NCI-H510A (cell line): ENCODE data around the gene SEC31B.

Source experiments
- DNase-seq: peaks from one replicate; lab custom pipeline; 2025; lab: John Stamatoyannopoulos, UW

Gene SEC31B

DNA sequence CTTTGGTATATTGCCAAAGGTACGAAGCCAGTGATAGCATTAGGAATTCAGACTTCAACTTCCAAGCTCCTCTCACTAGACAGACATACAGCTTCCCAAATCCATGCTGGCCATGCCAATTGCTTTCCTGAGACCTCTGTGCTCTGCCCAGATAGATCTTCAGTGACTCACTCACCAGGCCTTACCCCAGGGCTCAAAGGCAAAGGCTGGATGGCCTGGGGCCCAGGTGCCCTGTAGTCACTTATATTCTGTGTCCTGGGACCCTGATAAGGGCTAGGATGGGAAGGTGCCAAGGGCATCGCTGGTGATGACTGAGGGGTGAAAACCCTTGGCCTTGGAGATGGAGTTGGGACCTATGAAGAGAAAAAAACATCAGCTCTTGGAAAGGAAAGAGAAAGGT is 29.1 kb downstream of the SEC31B start:
- no peak for DNase-seq

DNA sequence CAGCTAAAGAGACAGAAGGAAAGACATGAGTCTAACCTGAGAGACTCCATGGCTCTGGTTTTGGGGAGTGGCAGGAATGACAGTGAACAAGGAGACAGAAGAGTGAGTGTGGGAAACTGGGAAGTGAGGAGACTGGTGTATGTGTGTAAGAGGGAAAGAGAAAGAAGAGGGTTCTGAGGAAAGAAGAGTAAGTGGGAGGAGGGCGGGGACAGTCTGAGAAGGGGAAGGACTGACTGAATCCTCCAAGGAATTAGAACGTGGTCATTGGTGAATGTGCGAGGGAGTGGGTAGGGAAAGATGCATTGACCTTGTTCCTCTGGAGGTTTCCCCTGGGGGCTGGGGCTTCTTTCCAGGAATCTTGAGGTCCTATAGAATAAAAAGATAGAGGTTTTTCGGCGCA is 30.3 kb downstream of the SEC31B start:
- DNase-seq = no peak

DNA sequence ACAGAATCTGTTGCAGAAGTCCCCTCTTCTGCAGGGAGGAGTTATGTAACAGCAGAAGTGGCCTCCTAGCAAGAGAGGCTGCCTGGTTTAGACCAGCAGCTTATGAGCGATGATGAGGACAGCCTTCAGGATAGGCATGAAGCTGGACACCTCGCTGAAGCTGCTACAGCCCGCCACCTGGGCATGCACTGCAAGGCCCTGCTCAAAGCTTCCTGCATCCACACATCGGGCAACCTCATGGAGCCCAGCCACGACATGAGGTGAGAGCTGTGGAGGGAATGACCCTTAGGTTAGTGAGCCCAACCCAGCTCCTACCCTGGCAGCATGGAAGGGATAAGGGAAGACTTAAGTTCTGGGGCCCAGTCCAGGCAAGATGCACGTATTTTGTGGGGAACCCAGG is 32.1 kb downstream of the SEC31B start:
- DNase-seq = no peak

DNA sequence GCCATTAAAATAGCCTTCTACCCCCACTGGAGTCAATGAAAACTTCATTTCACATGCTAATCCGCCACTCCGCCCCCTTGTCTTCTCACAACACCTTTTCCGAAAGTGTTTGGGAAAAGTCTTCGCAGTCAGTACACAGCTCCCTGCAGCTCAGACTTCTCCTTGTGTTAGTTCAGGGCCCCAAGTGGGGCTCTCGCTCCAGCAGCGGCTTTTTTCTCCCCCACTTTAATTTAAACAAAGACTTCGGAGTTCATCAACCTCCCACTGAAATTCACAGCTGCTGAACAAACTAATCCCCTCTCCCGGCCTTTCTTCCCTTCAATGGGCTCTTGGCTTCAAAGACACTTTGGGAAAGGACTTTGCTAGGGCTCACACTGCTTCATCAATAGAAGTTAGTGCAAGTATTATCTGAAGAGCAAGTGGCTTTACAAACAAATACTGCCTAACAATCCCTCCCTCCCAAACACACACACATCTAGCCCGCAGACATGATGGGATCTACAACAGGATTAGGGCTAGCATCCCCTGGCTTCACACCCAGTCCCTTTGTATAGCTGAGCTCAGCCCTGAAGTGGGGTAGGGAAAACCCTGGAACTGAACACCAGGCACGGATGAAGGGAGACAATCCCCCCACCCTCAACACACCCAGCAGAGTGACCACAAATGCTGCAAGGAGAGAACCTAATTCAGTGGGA is 33.7 kb downstream of the SEC31B start:
- no peak for DNase-seq

DNA sequence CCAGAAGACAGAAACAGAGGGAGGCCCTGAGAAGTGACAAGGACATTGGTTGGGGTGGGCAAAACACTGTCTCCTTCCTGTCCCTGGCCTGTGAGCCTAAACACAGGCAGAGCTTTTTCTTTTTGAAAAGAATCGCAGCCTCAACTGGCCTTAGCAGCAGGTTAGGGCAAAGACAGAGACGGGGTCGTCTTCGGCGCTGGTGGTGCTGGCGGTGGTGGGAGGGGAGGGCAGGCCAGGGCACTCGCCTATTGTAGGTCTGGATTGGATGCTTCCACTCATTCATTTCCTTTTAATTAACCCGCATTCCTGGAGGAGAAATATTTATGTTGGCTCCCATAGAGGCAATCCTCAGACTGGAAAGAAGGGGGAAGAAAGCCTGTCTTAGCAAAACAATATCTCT is 34.3 kb downstream of the SEC31B start:
- DNase-seq = no peak

DNA sequence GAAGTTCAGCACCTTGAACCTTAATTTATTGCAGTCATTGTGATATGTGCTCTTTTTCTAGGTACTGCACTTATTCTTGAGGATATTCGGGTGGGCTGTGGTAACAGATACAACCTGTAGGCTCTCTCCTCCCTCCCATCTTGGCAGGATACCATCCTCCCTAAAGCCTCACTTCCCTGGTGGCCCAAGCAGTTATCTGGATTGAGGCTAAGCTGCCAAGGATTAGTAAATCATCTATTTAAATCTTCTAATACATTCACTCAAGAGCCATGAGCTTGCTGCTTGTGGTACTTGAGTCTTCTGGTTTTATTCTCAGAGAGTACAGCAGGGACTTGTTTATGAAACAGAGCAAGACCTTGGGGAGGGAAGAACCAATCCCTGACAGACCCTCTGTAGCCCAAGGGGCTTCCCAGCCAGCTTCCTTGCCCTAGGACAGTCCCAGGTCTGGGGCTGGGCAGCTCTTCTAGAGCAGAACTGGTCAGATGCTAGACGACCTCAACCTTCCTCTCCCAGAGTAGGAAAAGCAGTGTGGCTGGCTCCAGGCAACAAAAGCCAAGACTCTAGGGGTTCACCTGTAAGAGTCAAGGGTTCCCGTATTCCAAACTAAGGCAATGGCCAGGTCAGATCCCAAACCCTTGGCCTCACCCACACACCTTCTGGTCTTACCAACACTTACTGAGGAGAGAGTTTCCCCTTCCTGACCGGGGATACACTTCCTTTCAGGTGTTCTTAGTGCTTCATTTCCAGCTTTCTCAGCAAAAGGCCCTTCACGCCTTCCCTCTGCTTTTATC is 35.6 kb downstream of the SEC31B start:
- no peak for DNase-seq

DNA sequence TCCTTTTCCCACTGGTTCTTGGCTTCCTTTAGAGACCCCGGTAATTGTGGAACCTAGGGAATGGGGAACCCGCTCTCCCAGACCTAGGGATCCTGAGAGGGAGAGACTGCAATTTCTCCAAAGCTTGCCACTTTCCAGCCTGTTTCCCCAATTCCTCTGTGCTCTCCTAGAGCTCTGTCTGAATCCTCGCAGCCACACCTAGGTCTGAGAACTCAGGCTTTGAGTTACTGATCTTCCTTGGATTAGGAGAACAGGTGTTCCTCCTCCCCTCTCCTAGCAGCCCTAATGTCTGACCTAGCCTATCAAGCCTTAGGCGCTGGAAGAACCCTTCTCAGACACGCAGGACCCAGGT is 36.9 kb downstream of the SEC31B start:
- DNase-seq = no peak

DNA sequence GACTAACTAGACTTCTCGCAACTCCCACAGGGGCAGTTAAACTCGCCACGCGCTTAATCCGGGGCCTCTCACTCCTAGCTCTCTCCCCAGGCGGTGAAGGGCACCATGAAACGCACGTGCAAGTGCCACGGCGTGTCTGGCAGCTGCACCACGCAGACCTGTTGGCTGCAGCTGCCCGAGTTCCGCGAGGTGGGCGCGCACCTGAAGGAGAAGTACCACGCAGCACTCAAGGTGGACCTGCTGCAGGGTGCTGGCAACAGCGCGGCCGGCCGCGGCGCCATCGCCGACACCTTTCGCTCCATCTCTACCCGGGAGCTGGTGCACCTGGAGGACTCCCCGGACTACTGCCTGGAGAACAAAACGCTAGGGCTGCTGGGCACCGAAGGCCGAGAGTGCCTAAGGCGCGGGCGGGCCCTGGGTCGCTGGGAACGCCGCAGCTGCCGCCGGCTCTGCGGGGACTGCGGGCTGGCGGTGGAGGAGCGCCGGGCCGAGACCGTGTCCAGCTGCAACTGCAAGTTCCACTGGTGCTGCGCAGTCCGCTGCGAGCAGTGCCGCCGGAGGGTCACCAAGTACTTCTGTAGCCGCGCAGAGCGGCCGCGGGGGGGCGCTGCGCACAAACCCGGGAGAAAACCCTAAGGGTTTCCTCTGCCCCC is 37.4 kb downstream of the SEC31B start:
- peak; percentile 37 for DNase-seq

DNA sequence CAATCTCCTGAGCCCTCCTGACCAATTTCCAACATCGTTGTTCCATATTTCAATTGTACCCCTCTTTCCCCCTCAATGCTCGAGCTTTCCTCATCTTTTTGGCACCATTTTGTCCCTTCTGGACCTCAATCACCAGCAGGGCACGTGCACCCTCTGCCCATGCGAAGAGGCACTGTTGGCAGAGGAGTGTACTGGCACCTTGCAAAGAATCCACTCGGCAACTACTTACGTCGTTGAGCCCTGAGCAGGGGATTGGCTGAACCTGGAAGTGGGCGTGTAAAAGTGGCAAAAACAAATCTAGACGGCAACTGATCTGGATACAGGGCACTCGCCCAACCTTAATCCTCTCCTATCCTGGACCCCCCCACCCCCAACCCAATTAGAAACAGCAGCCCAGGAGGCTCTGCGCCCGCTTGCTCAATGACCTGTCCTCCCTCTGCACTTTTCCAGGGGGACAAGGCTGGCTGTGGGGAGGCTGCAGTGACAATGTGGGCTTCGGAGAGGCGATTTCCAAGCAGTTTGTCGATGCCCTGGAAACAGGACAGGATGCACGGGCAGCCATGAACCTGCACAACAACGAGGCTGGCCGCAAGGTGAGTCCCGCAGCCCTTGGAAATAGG is 38.1 kb downstream of the SEC31B start:
- peak; percentile 74 for DNase-seq

DNA sequence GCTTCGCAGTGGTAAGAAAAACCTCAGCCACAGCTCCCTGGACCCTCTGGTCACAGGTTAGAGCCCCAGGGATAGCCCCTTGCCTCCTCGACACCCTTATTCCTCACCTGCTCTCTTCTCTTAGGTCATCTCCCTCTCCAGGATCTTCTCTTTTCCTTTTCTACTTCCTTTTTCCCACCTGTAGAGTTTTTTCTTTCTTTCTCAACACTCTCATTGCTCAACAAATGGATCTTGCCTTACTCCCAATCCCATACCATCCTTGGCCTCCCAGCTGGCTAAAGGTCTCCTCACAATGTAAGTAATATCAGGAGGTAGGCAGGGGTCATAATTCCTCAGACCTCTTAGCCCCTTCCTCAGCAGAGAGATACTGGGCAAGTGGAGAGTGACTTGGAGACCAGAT is 39.7 kb downstream of the SEC31B start:
- no peak for DNase-seq

DNA sequence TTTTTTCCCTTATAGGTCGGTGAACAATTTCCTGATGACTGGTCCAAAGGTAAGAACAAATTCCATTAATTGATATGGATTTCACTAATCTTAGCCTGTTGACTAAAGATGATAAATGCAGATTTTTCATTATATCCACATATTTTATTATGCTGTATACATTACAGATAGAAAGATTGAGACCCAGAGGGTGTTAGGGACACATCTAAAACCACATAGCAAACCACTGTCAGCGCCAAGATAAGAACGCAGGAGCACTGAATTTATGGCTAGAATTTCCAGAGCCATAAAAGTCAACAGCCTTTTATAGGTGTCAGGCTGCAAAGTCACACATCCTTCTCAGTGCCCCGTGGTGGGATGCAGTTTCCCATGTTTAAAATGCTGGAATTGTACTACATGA is 40.6 kb downstream of the SEC31B start:
- DNase-seq = no peak

DNA sequence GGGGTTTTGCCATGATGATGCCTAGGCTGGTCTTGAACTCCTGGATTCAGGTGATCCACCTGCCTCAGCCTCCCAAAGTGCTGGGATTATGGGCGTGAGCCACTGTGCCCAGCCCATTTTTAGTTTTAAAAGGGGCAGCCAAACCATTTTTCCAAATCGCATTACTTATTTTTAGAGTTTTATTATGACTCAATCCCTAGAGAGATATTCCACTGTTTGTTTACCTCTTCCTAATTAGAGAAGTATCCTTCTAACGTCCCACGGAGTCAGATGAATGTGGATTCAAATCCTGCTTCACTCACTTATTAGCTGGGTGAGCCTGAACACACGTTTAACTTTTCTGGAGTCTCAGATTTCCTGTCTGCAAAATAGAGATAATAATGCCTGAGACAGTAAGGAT is 41.7 kb downstream of the SEC31B start:
- DNase-seq = no peak

DNA sequence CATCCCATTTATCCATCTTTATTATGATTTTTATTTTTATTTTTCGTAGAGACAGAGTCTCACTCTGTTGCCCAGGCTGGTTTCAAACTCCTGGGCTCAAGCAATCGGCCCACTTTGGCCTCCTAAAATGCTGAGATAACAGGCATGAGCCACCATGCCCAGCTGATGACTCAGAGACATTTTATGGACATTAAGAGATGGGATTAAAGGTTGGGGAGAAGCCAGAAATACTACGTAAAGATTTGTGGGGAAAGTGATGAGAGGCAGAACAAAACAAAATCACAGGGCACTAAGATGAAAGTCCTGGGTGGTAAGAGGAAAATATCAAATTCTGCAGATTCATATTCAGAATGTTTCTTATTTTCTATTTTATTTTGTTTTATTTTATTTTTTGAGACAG is 49.3 kb downstream of the SEC31B start:
- no peak for DNase-seq

DNA sequence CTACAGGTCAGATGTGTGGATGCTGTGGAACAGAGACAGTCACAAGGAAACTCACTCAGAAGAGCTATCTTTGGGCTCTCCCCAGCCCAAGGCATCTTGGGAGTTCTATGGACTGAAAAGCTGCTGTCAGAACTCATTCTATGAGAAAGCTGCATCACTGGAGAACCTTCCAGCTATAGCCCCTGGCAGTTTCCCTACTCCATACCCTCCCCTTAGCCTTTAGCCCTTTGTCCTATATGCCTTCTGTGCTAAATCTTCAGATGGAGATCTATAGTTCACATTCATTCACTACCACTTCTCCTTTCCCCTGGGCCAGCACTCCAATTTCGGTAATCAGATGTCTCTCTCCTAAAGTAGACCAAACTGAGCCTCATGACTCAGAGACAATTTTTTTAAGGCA is 49.9 kb downstream of the SEC31B start:
- DNase-seq = no peak

DNA sequence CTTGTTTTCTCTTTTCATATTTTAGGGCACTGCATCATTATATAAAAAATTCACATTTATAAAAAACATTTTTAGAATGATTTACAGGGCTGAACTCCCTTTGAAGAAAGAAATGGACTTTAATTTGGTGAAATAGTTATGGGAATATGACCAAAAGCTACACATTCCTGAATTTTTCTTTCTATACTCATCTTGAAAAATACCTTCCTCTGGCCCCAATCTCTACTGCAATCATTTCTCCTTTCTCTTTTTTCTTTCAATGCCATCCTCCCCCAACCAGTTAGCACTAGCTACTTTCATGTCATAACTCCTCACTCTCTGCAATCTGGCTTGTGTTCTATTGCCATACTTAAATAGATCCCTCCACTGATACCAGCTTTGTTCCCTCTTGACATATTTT is 50.7 kb downstream of the SEC31B start:
- DNase-seq = no peak

DNA sequence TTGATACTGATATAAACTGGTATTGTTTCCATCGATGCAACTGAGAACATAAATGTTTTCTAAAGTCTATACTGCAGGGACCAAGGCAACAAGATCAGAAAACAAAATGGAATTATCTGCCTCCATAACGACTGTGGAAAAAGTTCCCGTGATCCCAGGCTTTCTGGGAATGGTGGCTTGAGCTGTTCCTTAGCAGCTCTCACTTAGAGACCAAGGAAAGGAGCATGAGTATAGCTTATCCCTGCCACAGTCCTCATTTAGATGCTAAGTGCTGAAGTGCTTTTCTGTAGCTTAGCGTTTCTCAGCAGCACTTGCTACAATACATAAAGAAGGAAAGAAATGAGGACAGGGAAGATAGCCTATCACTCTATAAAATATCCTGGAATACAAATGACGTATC is 51.3 kb downstream of the SEC31B start:
- no peak for DNase-seq

DNA sequence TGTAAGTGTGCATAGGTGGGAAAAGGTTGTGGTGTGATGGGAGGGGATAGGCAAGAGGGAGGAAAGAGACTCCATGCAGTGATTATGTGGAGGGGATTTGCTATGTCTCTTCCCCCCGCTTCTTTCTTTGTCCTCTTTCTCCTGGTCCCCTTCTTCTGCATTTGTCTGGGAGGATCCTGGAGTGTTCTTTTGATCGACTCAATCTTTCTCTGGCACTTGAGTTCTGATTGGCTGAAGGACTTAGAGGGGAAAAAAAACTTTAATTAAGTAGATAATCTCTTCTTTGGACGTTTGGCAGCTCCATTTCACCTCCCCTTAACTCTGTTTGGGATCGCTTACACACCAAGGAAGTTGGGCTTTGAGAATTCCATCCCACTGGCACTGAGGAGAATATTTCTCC is 57.0 kb downstream of the SEC31B start, which contains the start of gene WNT8B:
Gene WNT8B, plus strand, starts transcription at position 301 of the 400 bp plus-strand sequence. CDS start 160 bp downstream, outside the sequence.
- DNase-seq = no peak

DNA sequence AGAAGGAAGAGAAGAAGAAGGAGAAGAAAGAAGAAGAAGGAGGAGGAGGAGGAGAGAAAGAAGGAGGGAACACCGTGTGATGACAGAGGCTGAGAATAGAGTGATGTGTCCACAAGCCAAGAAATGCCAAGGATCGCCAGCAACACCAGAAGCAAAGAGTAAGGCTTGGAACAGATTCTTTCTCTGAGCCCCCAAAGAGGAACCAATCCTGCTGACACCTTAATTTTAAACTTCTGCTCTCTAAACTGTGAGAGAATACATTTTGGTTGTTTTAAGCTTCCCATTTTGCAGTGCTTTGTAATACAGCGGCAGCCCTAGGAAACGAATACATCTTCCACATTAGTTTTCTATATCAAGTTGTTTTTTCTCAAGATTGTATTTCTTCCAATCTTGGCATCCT is 70.7 kb downstream of the SEC31B start:
- DNase-seq = no peak

DNA sequence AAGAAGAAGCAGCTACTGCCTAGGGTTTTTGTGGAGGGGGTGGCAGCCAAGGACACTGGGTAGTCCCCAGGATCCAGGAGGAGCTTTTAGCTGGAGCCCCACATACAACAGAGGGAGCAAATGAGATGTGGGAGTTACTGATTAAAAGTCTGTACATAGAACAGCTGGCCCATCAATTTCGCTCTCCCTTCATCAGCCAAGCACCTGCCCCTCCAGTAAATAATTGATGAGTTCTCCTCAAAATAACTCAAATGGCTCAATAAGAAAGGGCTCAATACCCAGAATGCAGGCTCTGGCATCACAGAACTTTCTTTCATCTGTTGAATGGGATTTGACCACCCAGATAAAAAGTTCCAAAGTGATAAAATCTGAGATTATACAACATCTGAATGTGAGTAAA is 72.0 kb downstream of the SEC31B start:
- no peak for DNase-seq

DNA sequence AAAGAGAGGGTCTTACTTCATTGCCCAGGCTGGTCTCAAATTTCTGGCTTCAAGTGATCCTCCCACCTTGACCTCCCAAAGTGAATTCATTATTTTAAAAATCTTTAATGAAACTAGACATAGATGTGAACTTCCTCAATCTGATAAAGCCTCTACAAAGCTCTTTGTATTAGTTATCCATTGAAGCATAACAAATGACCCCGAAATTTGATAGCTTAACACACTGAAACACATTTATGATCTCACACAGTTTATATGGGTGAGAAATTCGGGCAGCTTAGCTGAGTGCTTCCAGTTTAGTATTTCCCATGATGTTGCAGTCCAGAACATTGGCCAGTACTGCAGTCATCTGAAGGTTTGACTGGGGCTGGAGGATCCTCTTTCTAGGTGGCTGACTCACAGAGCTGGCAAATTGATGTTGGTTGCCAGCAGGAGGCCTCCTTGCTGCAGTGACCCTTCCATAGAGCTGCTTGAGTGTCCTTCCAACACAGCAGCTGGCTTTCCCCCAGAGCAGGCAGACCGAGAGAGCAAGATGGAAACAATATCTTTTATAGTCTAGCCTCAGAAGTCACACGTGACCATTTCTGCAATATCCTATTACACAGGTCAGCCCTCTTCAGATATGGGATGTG is 73.4 kb downstream of the SEC31B start:
- DNase-seq = no peak

DNA sequence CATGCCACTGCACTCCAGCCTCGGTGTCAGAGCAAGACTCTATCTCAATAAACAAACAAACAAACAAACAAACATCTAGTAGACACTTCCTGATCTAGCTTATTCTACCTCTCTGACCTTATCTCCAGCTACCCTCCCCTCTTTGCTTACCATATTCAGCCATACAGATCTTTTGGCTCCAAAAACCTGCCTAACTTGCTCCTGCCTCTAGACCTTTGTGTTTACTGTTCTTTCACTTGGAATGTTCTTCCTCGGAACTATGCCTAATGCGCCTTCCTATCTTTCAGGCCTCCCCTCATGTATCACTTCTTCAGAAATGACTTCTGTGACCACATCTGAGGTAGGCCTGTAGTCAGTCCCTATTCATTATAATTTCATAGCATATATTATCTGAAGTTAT is 77.1 kb downstream of the SEC31B start:
- no peak for DNase-seq

DNA sequence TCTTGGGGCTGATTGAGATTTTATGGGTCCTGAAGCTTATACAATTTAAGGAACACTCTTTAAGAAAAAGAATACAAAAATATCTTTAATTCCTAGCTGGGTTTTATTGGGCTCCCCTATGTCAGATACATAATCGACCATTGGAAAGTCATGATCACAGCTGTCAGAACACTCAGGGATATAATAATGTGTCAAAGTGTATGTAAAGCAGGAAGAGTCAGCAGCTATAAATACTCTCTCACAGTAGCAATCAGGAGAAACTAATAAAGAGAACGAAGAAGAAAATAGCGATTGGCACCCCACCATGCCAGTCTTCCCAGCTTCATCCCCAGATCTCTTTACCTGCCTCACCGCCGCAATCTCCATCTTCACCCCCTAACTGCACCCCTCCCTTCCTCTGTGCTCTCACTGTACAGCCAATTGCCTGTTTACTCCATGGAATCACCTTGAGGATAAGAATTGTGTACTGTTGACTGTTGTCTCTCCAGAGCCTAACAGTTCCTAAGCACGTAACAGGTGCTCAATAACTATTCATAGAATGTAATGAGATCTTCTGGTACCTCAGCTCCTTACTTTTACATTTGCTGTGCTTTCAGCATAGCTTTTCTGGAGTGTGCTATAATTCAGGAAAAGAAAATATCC is 80.9 kb downstream of the SEC31B start:
- no peak for DNase-seq
